SW 1271 (cell line): ENCODE results near the gene PRB4.
A peak's percentile ranks its signal among the peaks of the same experiment; 100 is the strongest.
"Not testable (repeated sequence)": the region's sequence is repeated elsewhere in the genome, so short reads cannot be mapped to it uniquely, and the experiment has no call there.

ENCODE experiments used
- DNase-seq, 2 experiments: peaks; one replicate each; lab custom pipeline; 2025; lab: John Stamatoyannopoulos, UW

The PRB4 gene

DNA sequence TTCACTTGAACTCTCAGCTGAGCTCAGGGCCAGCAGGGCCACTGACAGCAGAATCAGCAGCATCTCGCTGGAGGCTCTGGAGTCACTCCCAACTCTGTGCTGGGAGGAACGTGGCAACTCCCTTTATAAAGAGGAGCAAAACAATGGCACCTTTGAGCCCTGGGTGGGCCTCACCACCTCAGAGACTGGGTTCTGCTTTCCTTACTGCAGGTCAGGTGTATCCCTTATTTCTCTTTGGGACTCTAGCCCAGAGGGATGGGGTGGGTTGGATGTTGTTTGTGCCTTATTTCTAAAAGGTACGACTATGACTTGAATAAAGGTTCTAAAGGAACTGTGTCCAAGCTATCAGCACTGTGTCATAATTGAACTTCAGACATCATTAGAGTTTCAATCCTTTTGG is at the start of gene PRB4:
Gene PRB4 (minus strand): TSS at position 101 of the 400 bp plus-strand sequence. CDS start 38 bp downstream, at position 63.
- no peak for DNase-seq

DNA sequence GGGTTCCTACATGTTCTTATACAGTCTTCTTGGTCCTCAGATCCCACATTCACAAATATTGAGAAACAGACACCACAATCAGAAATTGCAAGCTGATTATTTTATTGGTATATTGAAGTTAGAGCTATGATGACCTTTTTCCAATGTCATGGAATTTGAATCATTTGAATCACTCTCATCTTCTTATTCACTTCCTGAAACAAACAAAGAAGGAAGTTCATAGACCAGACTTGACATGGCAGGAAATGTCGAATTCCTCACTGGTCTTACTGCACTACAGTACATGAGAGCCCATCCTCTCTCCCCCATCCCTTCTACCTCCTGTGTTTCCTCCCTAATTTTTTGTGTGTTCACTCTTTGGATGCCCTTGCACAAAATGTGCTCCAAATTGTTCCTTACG is 41.5 kb upstream of the PRB4 start:
- not testable (repeated sequence) for DNase-seq

DNA sequence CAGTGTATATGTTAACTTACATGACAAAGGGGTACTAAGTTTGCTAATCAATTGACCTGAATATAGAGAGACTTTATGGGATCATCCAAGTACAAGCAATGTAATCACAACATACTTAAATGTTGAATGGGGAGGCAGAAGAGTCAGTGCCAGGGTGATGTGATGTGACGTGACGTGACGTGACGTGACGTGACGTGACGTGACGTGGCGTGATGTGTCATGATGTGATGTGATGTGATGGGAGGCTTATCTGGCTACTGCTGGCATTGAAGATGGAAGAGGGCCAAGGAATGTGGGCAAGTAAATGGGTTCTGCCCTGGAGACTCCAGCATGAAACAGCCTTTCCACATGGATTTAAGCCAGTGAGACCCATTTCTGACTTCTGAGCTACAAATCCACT is 38.2 kb upstream of the PRB4 start:
- DNase-seq: no peak

DNA sequence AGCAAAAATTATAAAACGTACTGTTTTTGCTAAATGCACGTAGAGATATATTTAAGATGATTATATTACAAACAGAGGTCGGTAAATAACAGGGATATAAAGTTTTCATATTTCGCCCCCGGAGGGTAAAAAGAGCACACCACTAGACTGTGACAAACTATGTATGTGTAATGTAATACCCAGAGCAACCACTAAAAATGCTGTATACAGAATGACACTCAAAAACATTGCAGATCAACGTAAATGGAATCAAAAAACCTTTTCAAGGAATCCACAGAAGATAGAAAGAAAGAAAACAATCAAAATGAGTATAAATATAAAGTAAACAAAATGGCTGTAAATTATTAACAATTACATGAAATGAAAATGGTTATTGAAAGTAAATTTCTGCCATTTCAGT is 37.6 kb upstream of the PRB4 start:
- peak in 1 of 2 experiments; percentile 24 for DNase-seq

DNA sequence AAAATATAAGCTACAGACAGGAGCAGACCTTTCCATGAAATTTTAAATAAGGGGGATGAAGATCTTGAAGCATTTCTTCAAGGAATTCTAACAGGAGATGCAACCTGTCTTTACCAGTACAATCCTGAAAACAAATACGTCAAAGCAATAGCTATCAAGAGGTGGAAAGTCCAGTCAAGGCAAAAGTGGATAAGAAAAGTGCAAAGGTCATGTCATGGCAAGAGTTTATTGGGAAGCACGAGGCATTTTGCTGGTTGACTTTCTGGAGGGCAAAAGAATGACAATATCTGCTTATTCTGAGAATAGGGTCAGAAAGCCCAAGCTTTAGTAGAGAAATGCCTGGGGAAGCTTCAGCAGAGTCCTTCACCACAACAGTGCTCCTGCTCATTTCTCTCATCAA is 34.3 kb upstream of the PRB4 start:
- no peak for DNase-seq

DNA sequence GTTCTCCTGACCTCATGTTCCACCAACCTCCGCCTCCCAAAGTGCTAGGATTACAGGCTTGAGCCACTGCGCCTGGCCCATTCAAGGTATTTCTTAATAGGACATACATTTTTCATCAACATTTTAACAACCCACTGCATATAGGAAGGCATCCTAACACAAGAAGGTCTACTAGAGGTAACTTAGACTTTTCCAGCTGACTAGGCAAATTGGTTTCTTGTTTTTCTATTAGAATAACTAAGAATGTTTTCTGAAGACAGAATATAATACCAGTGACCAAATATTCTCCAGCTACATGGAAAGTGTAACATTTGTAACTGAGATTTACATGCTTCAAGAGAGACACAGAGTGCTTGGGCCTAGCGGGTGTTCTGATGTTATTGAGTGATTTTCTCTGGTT is 14.2 kb upstream of the PRB4 start:
- DNase-seq: no peak

DNA sequence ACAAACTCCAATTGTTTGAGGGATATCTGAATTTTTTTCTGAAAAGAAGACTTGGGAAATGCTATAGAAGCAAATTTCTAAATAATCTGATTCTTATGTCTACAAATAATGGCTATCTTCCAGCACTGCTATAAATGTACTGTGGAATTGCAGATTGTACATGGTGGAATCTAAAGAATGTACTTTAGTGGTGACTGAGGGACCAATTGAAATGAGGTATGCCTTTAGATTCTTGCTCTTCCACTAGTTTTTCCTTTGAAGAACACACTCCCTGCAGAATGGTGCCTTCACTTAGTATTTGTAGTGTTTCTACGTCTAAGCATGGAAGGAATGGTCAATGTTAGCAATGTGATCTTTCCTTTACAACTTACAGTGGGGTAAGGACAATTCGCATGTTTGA is 11.7 kb upstream of the PRB4 start:
- no peak for DNase-seq

DNA sequence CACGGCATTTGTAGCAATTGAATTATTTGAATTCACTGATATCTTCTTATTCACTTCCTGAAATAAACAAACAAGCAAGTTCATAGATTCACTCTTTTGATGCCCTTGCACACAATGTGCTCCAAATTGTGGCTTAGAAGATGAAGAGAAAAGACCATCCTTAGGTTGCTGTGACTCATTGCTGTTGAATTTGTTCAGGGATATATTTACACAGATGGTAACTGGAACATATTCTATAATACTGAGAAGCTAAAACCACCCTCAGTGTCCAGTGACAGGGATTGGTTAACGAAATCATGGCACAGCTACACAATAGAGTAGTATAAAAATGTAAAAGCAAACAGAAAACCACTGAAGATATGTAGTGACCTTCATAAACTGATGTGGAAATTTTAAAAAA is 3.1 kb downstream of the PRB4 start:
- DNase-seq: no peak

DNA sequence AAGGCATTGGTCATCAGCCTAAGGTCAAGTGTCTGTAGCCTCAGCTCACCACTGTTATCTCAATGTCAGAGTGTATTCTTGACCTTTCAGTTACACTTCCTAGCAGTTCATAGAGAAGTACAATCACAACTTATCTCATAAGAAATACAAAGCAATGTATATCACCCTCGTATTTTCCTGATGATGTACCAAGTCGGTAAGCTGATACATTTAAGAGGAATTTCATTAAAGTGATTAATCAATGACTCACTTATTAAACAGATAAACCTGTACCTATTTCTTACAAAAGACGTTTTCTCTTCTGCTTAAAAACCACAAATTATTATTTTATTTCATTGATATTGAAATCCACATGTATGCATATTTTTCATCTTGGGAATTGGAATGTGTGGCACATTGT is 36.8 kb downstream of the PRB4 start:
- no peak for DNase-seq

DNA sequence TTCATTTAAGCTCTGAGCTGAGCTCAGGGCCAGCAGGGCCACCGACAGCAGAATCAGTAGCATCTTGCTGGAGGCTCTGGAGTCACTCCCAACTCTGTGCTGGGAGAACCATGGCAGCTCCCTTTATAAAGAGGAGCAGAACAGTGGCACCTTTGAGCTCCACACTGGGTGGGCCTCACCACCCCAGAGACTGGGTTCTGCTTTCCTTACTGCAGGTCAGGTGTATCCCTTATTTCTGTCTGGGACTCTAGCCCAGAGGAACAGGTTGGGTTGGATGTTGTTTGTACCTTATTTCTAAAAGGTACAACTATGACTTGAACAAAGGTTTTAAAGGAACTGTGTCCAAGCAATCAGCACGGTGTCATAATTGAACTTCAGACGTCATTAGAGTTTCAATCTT is 40.6 kb downstream of the PRB4 start, which contains the start of gene PRB3:
Gene PRB3 (minus strand): TSS at position 101 of the 400 bp plus-strand sequence. CDS start 38 bp downstream, at position 63.
- no peak for DNase-seq

DNA sequence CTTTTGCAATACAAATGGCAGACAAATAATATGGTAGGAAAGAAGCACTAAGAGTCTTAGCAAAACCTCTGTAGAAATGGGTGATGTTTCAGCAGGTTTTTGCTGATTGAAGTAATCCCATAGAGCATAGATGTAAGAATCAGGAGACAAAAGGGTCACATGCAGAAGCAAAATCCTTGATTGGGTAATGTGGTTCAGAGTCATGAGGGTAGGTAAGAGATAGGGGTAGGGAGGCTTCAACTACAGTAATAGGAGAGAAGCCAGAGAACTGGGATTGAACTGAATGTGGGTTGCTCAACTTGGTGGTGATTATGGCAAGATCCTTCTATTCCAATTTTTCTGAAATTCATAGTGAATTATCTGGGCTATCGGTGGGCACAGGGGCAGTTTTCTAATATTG is 45.7 kb downstream of the PRB4 start:
- no peak for DNase-seq
